Measurements from ENCODE around the gene DSC3. TPM values are rescaled to one million over a fixed set of nuclear protein-coding genes. Genes with fewer than 3 reads are reported as not detected.

Gene DSC3
- total RNA-seq, 2 experiments from 2014 or later = not detected

- H3K36me3 ChIP-seq (ENCODE audit: insufficient read depth, low read length) = no peaks in the 10 kb centered on the region
- no peak overlapping the region for H3K27ac ChIP-seq (ENCODE audit: low read depth, low read length, poor library complexity, severe bottlenecking)
- BruUV-seq (replicated peaks) = no TSS peak
- H3K4me2 ChIP-seq (ENCODE audit: low read length) = no peak overlapping the region
- DNase-seq (ENCODE audit: low spot score) = no peak
- H2AFZ ChIP-seq (ENCODE audit: low read length) = no peak overlapping the region
- H3K4me1 ChIP-seq (ENCODE audit: insufficient read depth, low read length, poor library complexity, severe bottlenecking) = no peaks in the 10 kb centered on the region
- H3K79me2 ChIP-seq (ENCODE audit: insufficient read depth, low read depth, low read length) = no peaks in the 10 kb centered on the region
- CTCF ChIA-PET (ENCODE audit: unreplicated experiment) = no interaction called here
- no peak overlapping the region for H3K4me3 ChIP-seq (ENCODE audit: low read depth, low read length, poor library complexity, severe bottlenecking)
- TF ChIP-seq CTCF (conservative IDR thresholded peaks at IDR 0.05; ENCODE audit: low read length) (no peak), EZH2phosphoT487 (IDR thresholded peaks at IDR 0.05; ENCODE audit: borderline replicate concordance, low read depth, low read length) (no peak)
- no peaks in the 10 kb centered on the region for H4K20me1 ChIP-seq (ENCODE audit: insufficient read depth, low read length)
- no peaks in the 10 kb centered on the region for H3K9me3 ChIP-seq (ENCODE audit: low read length)
- POLR2A ChIA-PET = no interaction called here
- H3K9me2 ChIP-seq (ENCODE audit: insufficient read depth, low read length) = no peaks in the 10 kb centered on the region
- intact Hi-C loops (cut with micrococcal nuclease; ENCODE audit: unreplicated experiment) = no loop called here
These were observed 8.1 kb upstream of the DSC3 start for GRCh38 chr18:31050635-31051034.

GRCh38 chr18:31049189-31049588 lies 6.6 kb upstream of the DSC3 start:
- no TSS peak for BruUV-seq (replicated peaks)
- H4K20me1 ChIP-seq (ENCODE audit: insufficient read depth, low read length) = no peaks in the 10 kb centered on the region
- H3K9me2 ChIP-seq (ENCODE audit: insufficient read depth, low read length) = no peaks in the 10 kb centered on the region
- no peak overlapping the region for H3K4me3 ChIP-seq (ENCODE audit: low read depth, low read length, poor library complexity, severe bottlenecking)
- no peaks in the 10 kb centered on the region for H3K4me1 ChIP-seq (ENCODE audit: insufficient read depth, low read length, poor library complexity, severe bottlenecking)
- intact Hi-C loops (cut with micrococcal nuclease; ENCODE audit: unreplicated experiment) = no loop called here
- ChIA-PET POLR2A (no interaction called here), CTCF (ENCODE audit: unreplicated experiment) (no interaction called here)
- no peaks in the 10 kb centered on the region for H3K36me3 ChIP-seq (ENCODE audit: insufficient read depth, low read length)
- no peak overlapping the region for H2AFZ ChIP-seq (ENCODE audit: low read length)
- H3K27ac ChIP-seq (ENCODE audit: low read depth, low read length, poor library complexity, severe bottlenecking) = no peak overlapping the region
- no peaks in the 10 kb centered on the region for H3K9me3 ChIP-seq (ENCODE audit: low read length)
- no peaks in the 10 kb centered on the region for H3K79me2 ChIP-seq (ENCODE audit: insufficient read depth, low read depth, low read length)
- no peak overlapping the region for H3K4me2 ChIP-seq (ENCODE audit: low read length)
- no peak for TF ChIP-seq CTCF (conservative IDR thresholded peaks at IDR 0.05; ENCODE audit: low read length)
- no peak for TF ChIP-seq EZH2phosphoT487 (IDR thresholded peaks at IDR 0.05; ENCODE audit: borderline replicate concordance, low read depth, low read length)
- DNase-seq (ENCODE audit: low spot score) = no peak

- ChIA-PET CTCF (ENCODE audit: unreplicated experiment) (no interaction called here), POLR2A (no interaction called here)
- Histone ChIP-seq H3K9me3 (ENCODE audit: low read length) (no peaks in the 10 kb centered on the region), H3K27ac (ENCODE audit: low read depth, low read length, poor library complexity, severe bottlenecking) (no peak overlapping the region), H3K4me3 (ENCODE audit: low read depth, low read length, poor library complexity, severe bottlenecking) (no peak overlapping the region), H4K20me1 (ENCODE audit: insufficient read depth, low read length) (no peaks in the 10 kb centered on the region), H3K36me3 (ENCODE audit: insufficient read depth, low read length) (no peaks in the 10 kb centered on the region), H3K9me2 (ENCODE audit: insufficient read depth, low read length) (no peaks in the 10 kb centered on the region), H3K4me2 (ENCODE audit: low read length) (no peak overlapping the region), H3K4me1 (ENCODE audit: insufficient read depth, low read length, poor library complexity, severe bottlenecking) (no peaks in the 10 kb centered on the region), H2AFZ (ENCODE audit: low read length) (no peak overlapping the region), H3K79me2 (ENCODE audit: insufficient read depth, low read depth, low read length) (no peaks in the 10 kb centered on the region)
- TF ChIP-seq CTCF (conservative IDR thresholded peaks at IDR 0.05; ENCODE audit: low read length) (no peak), EZH2phosphoT487 (IDR thresholded peaks at IDR 0.05; ENCODE audit: borderline replicate concordance, low read depth, low read length) (no peak)
- no TSS peak for BruUV-seq (replicated peaks)
- DNase-seq (ENCODE audit: low spot score) = no peak
- intact Hi-C loops (cut with micrococcal nuclease; ENCODE audit: unreplicated experiment) = no loop called here
These were observed 5.7 kb upstream of the DSC3 start for GRCh38 chr18:31048216-31048615.

Data from OCI-LY7 (cell line).